Fibroblast of lung (primary cell): Measurements from ENCODE around the gene SGPP2. TPM values are rescaled to one million over a fixed set of nuclear protein-coding genes. Genes with fewer than 3 reads are reported as not detected.
"Not testable (repeated sequence)": the region's sequence is repeated elsewhere in the genome, so short reads cannot be mapped to it uniquely, and the experiment has no call there.

Source experiments
- DNase-seq, 2 donors: peaks; one replicate each; pipeline versions ENCODE4 v3.0.0 to v3.0.0-alpha.2; 2010; ENCODE audit warnings: low read depth in 2 of 2
- H2AFZ ChIP-seq: 2 replicates; pipeline ENCODE4 v1.5.1; 2012; ENCODE audit warnings: low read length, control low read depth, inconsistent platforms
- H3K27ac ChIP-seq: 2 replicates; pipeline ENCODE4 v1.5.1; 2011; ENCODE audit warnings: low read length, control low read depth; ENCODE audit not compliant: insufficient read depth
- H3K27me3 ChIP-seq: 2 replicates; pipeline ENCODE4 v1.5.1; 2011; ENCODE audit warnings: mild to moderate bottlenecking, low read length; ENCODE audit not compliant: control insufficient read depth, insufficient read depth
- H3K36me3 ChIP-seq: 2 replicates; pipeline ENCODE4 v1.5.1; 2011; ENCODE audit warnings: low read length; ENCODE audit not compliant: control insufficient read depth, insufficient read depth
- H3K4me1 ChIP-seq: 2 replicates; pipeline ENCODE4 v1.5.1; 2011; ENCODE audit warnings: low read length; ENCODE audit not compliant: control insufficient read depth, insufficient read depth; ENCODE audit errors: extremely low read depth
- H3K4me2 ChIP-seq: 2 replicates; pipeline ENCODE4 v1.5.1; 2011; ENCODE audit warnings: low read length, control low read depth; ENCODE audit not compliant: insufficient read depth; ENCODE audit errors: extremely low read depth
- H3K4me3 ChIP-seq, 4 experiments: fragments of 200-600 bp in 1 of 4; sonication (generic) in 1 of 4; replicated peaks in 1 of 4; 2 replicates each; pipeline ENCODE4 v1.5.1; 2011 to 2016; ENCODE audit warnings: low read length in 4 of 4, low read depth in 3 of 4, mild to moderate bottlenecking in 3 of 4, control low read depth in 2 of 4, inconsistent platforms in 1 of 4, mixed read lengths in 1 of 4; ENCODE audit not compliant: insufficient read depth in 1 of 4; ENCODE audit errors: control extremely low read depth in 1 of 4
- H3K79me2 ChIP-seq: 2 replicates; pipeline ENCODE4 v1.5.1; 2012; ENCODE audit warnings: mild to moderate bottlenecking, low read length, inconsistent platforms; ENCODE audit not compliant: control insufficient read depth, insufficient read depth
- H3K9ac ChIP-seq: 2 replicates; pipeline ENCODE4 v1.5.1; 2011; ENCODE audit warnings: mild to moderate bottlenecking, low read length, control low read depth; ENCODE audit not compliant: insufficient read depth
- H3K9me3 ChIP-seq: 2 replicates; pipeline ENCODE4 v1.5.1; 2012; ENCODE audit warnings: low read depth, low read length; ENCODE audit not compliant: control insufficient read depth, insufficient read depth
- H4K20me1 ChIP-seq: 2 replicates; pipeline ENCODE4 v1.5.1; 2011; ENCODE audit warnings: low read length; ENCODE audit not compliant: control insufficient read depth, insufficient read depth; ENCODE audit errors: extremely low read depth
- EZH2 ChIP-seq: IDR thresholded peaks from 2 replicates; pipeline ENCODE4 v1.5.1; 2012; ENCODE audit warnings: low read length, control low read depth, mild to moderate bottlenecking; ENCODE audit errors: missing control alignments
- polyA plus RNA-seq, 2 donors: library from polyadenylated mRNA; depleted of rRNA in 1 of 2; stranded (reverse) in 1 of 2; unstranded in 1 of 2; fragments of >200 nt; gene quantifications; 2 replicates each; pipeline ENCODE4 v1.2.1, GENCODE V29; 2011 to 2012; ENCODE audit warnings: missing spikeins in 1 of 2
- total RNA-seq: library from RNA; depleted of rRNA; stranded (reverse); fragments of >200 nt; gene quantifications from 2 replicates; pipeline ENCODE4 v1.2.1, GENCODE V29; 2014
- TF ChIP-seq, protein P1 (sequence below), 2 donors: IDR thresholded peaks in 1 of 2; conservative IDR thresholded peaks in 1 of 2; 1 replicate in 1 of 2; 2 replicates in 1 of 2; pipeline ENCODE4 v1.5.1; 2011 to 2012; ENCODE audit warnings: low read length in 2 of 2, control low read depth in 1 of 2, inconsistent platforms in 1 of 2, low read depth in 1 of 2, mild to moderate bottlenecking in 1 of 2

Gene SGPP2
- total and polyA plus RNA-seq, 2 donors (not counting 1 experiment from before 2014, with no cell fraction given) = not detected

DNA sequence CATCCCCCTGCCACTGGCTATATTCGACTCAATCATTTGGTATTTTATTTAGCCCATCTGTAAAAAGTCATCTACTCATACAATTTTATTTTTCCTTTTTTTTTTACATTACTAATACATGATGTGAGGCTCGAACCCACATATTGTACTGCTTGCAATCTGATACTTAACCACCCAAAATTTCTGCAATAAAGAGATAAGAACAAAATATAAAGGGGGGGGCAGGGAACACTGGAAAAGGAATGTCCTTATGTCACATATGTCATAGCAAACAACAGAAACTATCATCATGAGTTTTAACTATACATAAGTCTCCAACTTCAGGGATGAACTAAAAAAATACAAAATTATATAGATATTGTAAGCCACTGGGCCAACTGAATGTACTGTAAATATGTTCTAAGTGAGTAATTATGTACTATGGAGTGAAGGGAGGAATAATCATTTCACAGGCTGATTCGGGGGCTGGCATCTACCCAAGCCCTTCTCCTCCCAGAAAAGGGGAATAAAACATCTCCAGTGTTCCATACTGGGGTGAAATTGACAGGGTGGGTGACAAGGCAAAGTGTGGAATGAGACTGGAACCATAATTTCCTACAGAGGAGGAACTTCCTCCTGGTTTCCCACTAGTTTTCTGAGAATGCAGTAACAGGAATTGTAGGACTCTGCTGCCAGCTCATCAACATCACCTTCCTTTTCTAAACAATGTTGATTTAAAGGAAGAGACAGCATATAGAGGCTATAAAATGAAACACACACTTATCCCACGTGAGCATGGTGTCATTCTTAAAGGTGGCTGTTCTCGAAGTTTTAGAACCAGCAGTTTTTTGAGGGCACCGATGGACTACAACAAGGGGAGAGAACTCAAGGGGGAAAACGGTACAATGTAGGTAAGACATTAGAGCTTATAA lies 152.1 kb downstream of the SGPP2 start:
- no peaks in the 10 kb centered on the region for H4K20me1 ChIP-seq
- no peak overlapping the region for H3K27ac ChIP-seq
- no peaks in the 10 kb centered on the region for H3K27me3 ChIP-seq
- H3K9me3 ChIP-seq = no peaks in the 10 kb centered on the region
- H3K4me1 ChIP-seq = peaks cover 3% of the 10 kb centered on the region
- H3K9ac ChIP-seq = no peak overlapping the region
- H3K4me3 ChIP-seq = no peak overlapping the region
- no peak overlapping the region for H3K4me2 ChIP-seq
- no peak overlapping the region for H2AFZ ChIP-seq
- H3K36me3 ChIP-seq = no peaks in the 10 kb centered on the region
- peak in 1 of 2 donors; percentile 17 for DNase-seq
- TF ChIP-seq EZH2 = no peak
- TF ChIP-seq, protein P1, sequence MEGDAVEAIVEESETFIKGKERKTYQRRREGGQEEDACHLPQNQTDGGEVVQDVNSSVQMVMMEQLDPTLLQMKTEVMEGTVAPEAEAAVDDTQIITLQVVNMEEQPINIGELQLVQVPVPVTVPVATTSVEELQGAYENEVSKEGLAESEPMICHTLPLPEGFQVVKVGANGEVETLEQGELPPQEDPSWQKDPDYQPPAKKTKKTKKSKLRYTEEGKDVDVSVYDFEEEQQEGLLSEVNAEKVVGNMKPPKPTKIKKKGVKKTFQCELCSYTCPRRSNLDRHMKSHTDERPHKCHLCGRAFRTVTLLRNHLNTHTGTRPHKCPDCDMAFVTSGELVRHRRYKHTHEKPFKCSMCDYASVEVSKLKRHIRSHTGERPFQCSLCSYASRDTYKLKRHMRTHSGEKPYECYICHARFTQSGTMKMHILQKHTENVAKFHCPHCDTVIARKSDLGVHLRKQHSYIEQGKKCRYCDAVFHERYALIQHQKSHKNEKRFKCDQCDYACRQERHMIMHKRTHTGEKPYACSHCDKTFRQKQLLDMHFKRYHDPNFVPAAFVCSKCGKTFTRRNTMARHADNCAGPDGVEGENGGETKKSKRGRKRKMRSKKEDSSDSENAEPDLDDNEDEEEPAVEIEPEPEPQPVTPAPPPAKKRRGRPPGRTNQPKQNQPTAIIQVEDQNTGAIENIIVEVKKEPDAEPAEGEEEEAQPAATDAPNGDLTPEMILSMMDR (conservative IDR thresholded peaks at IDR 0.05 in 1 of 2, IDR thresholded peaks at IDR 0.05 in 1 of 2; ENCODE audit: low read depth in 1 of 2, low read length in 2 of 2) = no peak
- no peaks in the 10 kb centered on the region for H3K79me2 ChIP-seq

DNA sequence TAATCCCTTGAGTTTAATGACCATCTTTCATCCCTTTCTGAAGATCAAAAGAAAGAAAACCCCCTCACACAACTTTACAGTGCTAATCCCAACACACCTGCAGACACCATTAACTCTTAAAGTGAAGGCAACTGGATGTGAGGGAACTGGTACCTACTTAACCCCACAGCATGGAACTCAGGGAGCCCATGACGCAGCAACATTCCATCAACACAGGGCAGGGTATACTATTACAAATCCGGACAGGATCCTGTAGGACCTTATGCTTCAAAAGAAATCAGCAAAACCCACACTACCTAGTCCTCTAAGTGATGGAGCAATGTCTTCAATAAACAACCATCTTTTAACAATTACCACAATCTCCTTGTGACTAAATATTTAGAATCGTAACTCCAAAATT lies 153.0 kb downstream of the SGPP2 start:
- Histone ChIP-seq H3K27ac (no peak overlapping the region), H3K4me1 (peaks cover 3% of the 10 kb centered on the region), H3K79me2 (no peaks in the 10 kb centered on the region), H3K9ac (no peak overlapping the region), H3K9me3 (no peaks in the 10 kb centered on the region), H3K27me3 (no peaks in the 10 kb centered on the region), H3K36me3 (no peaks in the 10 kb centered on the region), H4K20me1 (no peaks in the 10 kb centered on the region), H3K4me3 (no peak overlapping the region), H3K4me2 (no peak overlapping the region), H2AFZ (no peak overlapping the region)
- TF ChIP-seq, protein P1 (conservative IDR thresholded peaks at IDR 0.05 in 1 of 2, IDR thresholded peaks at IDR 0.05 in 1 of 2; ENCODE audit: low read depth in 1 of 2, low read length in 2 of 2) = no peak
- TF ChIP-seq EZH2 = no peak
- no peak for DNase-seq

DNA sequence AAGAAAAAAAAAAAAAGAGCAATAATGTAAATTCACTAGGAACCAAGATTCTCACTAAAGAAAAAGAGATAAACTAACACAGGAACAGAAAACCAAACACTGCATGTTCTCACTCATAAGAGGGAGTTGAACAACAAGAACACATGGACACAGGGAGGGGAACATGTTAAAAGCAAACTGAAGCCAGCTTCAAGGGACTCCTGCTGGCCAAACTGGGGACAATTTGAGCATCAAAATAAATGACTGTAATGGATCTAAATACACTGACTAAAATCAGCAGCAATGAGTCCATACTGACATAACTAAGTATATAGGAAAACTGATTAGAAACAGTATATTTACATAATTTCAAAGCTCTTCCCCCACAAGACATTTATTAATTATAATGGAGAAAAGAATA lies 158.6 kb downstream of the SGPP2 start:
- Histone ChIP-seq H3K9me3 (no peaks in the 10 kb centered on the region), H3K27ac (no peak overlapping the region), H3K4me1 (no peaks in the 10 kb centered on the region), H3K27me3 (no peaks in the 10 kb centered on the region), H2AFZ (no peak overlapping the region), H3K4me2 (no peak overlapping the region), H3K79me2 (no peaks in the 10 kb centered on the region), H3K4me3 (no peak overlapping the region), H3K36me3 (no peaks in the 10 kb centered on the region), H3K9ac (no peak overlapping the region), H4K20me1 (no peaks in the 10 kb centered on the region)
- DNase-seq = no peak
- TF ChIP-seq, protein P1 (conservative IDR thresholded peaks at IDR 0.05 in 1 of 2, IDR thresholded peaks at IDR 0.05 in 1 of 2; ENCODE audit: low read depth in 1 of 2, low read length in 2 of 2) = peak in 1 of 2 donors; percentile 31
- no peak for TF ChIP-seq EZH2

DNA sequence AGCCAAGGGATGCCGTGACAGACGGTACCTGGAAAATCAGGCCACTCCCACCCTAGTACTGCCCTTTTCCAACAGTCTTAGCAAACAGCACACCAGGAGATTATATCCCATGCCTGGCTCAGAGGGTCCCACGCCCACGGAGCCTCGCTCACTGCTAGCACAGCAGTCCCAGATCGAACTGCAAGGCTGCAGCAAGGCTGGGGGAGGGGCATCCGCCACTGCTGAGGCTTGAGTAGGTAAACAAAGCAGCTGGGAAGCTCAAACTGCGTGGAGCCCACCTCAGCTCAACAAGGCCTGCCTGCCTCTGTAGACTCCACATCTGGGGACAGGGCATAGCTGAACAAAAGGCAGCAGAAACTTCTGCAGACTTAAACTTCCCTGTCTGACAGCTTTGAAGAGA lies 160.2 kb downstream of the SGPP2 start:
- H2AFZ ChIP-seq, H3K36me3 ChIP-seq, H3K4me1 ChIP-seq, DNase-seq, H3K27ac ChIP-seq, H3K4me2 ChIP-seq, H4K20me1 ChIP-seq, H3K9me3 ChIP-seq, H3K4me3 ChIP-seq, H3K27me3 ChIP-seq, H3K9ac ChIP-seq, H3K79me2 ChIP-seq: not testable (repeated sequence)
